ENCODE results near the gene HIRA. TPM values are rescaled to one million over a fixed set of nuclear protein-coding genes. Genes with fewer than 3 reads are reported as not detected.

Gene HIRA
- total RNA-seq, 1 donor from 2014 or later: 23.3 TPM

DNA sequence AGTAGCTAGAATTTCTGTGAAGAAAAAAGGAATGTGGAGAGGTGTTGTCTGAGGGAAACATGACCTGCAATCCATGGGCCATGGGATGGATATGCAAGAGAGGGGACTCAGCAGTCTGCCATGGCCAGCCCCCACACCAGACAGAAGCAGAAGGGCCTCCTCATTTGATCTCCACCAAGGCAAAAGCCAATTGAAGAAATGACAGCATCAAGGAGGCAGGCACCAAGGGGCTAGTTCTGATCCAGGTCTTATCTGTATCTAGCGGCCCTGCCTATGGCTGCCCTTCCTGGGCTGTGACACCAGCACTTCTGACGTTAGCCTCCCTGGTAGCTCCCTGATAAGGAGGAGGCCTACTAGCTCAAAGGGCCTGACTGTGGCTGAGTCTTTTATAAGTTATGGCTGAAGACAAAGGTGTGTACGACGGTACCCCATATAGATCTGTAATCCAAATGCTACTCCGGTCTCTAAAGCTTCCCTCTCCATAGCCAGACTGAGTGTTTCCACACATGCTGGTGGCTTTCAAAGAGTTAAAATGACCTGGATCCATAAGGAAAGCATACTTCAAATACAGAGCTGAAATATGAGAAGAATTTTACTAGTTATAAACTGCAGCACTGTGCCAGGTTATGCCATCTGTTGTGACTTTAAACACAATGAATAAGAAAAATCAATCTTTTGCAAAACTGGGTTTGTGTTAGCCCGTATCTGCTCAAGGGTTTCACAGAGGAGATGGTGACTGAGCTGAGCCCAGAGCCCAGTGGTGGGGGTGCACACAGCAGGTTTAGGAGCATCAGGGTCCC, 34.4 kb downstream of the HIRA start:
- Histone ChIP-seq H3K27ac (no peak overlapping the region), H3K9me3 (no peaks in the 10 kb centered on the region), H3K27me3 (no peaks in the 10 kb centered on the region), H3K4me3 (no peak overlapping the region), H3K4me1 (no peaks in the 10 kb centered on the region), H3K36me3 (peaks cover 75% of the 10 kb centered on the region)
- intact Hi-C loops (cut with DNase I): no loop called here
- no peak for TF ChIP-seq CTCF (IDR thresholded peaks at IDR 0.05)
- no peak for DNase-seq
- no peak for ATAC-seq

GRCh38 chr22:19396561-19396933, 35.0 kb downstream of the HIRA start:
- Histone ChIP-seq H3K27me3 (no peaks in the 10 kb centered on the region), H3K4me1 (no peaks in the 10 kb centered on the region), H3K4me3 (no peak overlapping the region), H3K27ac (no peak overlapping the region), H3K9me3 (no peaks in the 10 kb centered on the region), H3K36me3 (peaks cover 81% of the 10 kb centered on the region)
- ATAC-seq (no peak), DNase-seq (no peak)
- no peak for TF ChIP-seq CTCF (IDR thresholded peaks at IDR 0.05)
- intact Hi-C loops (cut with DNase I): no loop called here

DNA sequence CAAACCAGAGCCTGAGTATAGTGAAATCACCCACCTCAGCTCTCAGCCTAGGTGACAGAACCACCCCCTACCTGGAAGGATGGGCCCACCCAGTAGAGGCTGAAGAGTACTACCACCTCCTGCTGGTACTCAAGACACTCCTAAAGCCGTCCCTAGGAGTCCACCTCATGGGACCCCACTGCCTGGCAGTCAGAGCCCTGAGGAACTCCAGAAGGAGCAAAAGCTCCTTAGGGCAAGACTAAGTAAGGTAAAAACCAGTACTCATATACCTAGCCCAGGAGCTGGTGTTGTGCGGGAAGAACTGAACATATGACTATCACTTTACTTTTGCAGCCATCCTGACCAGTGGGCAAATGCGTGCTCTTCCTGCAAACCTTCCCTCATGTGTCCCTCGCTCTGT, 36.3 kb downstream of the HIRA start:
- ATAC-seq: no peak
- Histone ChIP-seq H3K4me3 (no peak overlapping the region), H3K27me3 (no peaks in the 10 kb centered on the region), H3K36me3 (peaks cover 83% of the 10 kb centered on the region), H3K4me1 (no peaks in the 10 kb centered on the region), H3K27ac (no peak overlapping the region), H3K9me3 (no peaks in the 10 kb centered on the region)
- intact Hi-C loops (cut with DNase I): no loop called here
- TF ChIP-seq CTCF (IDR thresholded peaks at IDR 0.05): no peak
- no peak for DNase-seq

DNA sequence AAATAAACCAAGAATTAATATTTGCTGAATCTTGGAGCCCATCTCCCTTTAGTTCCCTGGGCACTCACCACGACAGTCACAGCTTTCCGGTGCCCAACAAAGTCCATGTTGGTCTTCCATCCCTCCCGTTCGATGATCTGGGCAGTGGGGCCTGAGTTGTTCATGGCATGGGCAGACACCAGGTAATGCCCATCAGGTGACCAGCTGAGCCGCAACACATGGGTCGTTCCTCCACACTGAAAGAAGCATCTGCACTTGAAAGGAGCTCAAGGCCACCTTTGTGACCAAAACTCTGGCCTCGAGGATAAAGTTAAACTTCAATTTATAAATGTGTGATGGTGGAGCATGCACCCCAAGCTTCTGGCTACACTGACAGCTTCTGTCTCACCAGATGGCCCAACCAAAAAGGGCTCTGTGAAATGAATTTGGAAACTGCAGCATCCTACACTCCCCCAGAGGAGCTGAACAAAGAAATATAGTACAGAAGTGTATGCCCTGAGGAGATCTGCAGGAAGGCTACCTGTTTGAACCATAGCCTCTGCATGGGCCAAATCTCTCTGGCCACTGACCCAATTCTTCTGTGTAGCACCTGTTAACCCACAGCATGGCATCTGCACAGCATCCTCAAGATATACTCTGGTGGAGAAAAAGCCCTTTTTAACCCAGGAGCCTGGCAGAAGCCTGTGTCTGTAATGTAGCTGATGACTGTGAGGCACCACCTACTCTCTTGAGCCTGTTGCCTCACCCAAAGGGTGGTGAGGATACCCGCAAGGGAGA, 37.1 kb downstream of the HIRA start:
- TF ChIP-seq CTCF (IDR thresholded peaks at IDR 0.05): no peak
- intact Hi-C loops (cut with DNase I): no loop called here
- DNase-seq: no peak
- Histone ChIP-seq H3K36me3 (peaks cover 90% of the 10 kb centered on the region), H3K4me3 (no peak overlapping the region), H3K27ac (no peak overlapping the region), H3K9me3 (no peaks in the 10 kb centered on the region), H3K4me1 (no peaks in the 10 kb centered on the region), H3K27me3 (no peaks in the 10 kb centered on the region)
- no peak for ATAC-seq

- no peak overlapping the region for H3K4me3 ChIP-seq
- H3K27ac ChIP-seq: no peak overlapping the region
- DNase-seq (no peak), ATAC-seq (no peak)
- H3K9me3 ChIP-seq: no peaks in the 10 kb centered on the region
- H3K36me3 ChIP-seq: peaks cover 93% of the 10 kb centered on the region
- no peaks in the 10 kb centered on the region for H3K4me1 ChIP-seq
- H3K27me3 ChIP-seq: no peaks in the 10 kb centered on the region
- intact Hi-C loops (cut with DNase I): no loop called here
- TF ChIP-seq CTCF (IDR thresholded peaks at IDR 0.05): no peak
These were observed 37.8 kb downstream of the HIRA start for GRCh38 chr22:19393704-19394103.
